Coronary artery (tissue), 2 donors: ENCODE data around the gene SGO1.

Experiments used
- DNase-seq: peaks from one replicate; pipeline ENCODE4 v3.0.0-alpha.2; 2017; ENCODE audit warnings: low spot score
- H3K27ac ChIP-seq, 2 donors: fragments of 200-600 bp; sonication (generic); one replicate each; pipeline ENCODE4 v1.5.1; 2016 to 2019
- H3K4me3 ChIP-seq: fragments of 200-600 bp; sonication (generic); 2 replicates; pipeline ENCODE4 v1.5.1; 2016; ENCODE audit warnings: mild to moderate bottlenecking, moderate library complexity
- CTCF ChIP-seq: fragments of 200-600 bp; sonication (generic); IDR thresholded peaks from one replicate; pipeline ENCODE4 v1.5.1; 2019; ENCODE audit warnings: antibody characterized with exemption

The SGO1 gene

GRCh38 chr3:20154928-20155327, 31.1 kb downstream of the SGO1 start:
- DNase-seq, result no peak
- no peak overlapping the region for H3K4me3 ChIP-seq

GRCh38 chr3:20154078-20154477, 31.9 kb downstream of the SGO1 start:
- no peak overlapping the region for H3K27ac ChIP-seq
- no peak for TF ChIP-seq CTCF
- H3K4me3 ChIP-seq, result no peak overlapping the region
- no peak for DNase-seq

More at GRCh38 chr3:20154928-20155327, 31.1 kb downstream of the SGO1 start:
- no peak for TF ChIP-seq CTCF
- H3K27ac ChIP-seq, result no peak overlapping the region

GRCh38 chr3:20148466-20148865, 37.5 kb downstream of the SGO1 start:
- Histone ChIP-seq H3K27ac (no peak overlapping the region), H3K4me3 (no peak overlapping the region)
- TF ChIP-seq CTCF, result no peak
- DNase-seq, result no peak

GRCh38 chr3:20147361-20147760, 38.6 kb downstream of the SGO1 start:
- Histone ChIP-seq H3K4me3 (no peak overlapping the region), H3K27ac (no peak overlapping the region)
- DNase-seq, result no peak
- no peak for TF ChIP-seq CTCF

GRCh38 chr3:20146301-20146700, 39.7 kb downstream of the SGO1 start:
- TF ChIP-seq CTCF, result no peak
- H3K27ac ChIP-seq, result no peak overlapping the region
- no peak for DNase-seq
- H3K4me3 ChIP-seq, result no peak overlapping the region

- Histone ChIP-seq H3K27ac (no peak overlapping the region), H3K4me3 (no peak overlapping the region)
- no peak for DNase-seq
- no peak for TF ChIP-seq CTCF
Observed at GRCh38 chr3:20145874-20146273, 40.1 kb downstream of the SGO1 start.

GRCh38 chr3:20143519-20143918, 42.5 kb downstream of the SGO1 start:
- no peak for TF ChIP-seq CTCF
- no peak for DNase-seq
- Histone ChIP-seq H3K4me3 (no peak overlapping the region), H3K27ac (no peak overlapping the region)
